Activated CD8-positive, alpha-beta memory T cell treated with anti-CD3 and anti-CD28 coated beads, Interleukin-2, amount 50 U/mL, for 1 hour (primary cell): ENCODE measurements around the gene GRK5.

ENCODE experiments used
- DNase-seq: peaks from one replicate; pipeline ENCODE4 v3.0.0-alpha.2; 2020; ENCODE audit errors: extremely low read depth

GRK5 gene

GRCh38 chr10:119360181-119360921, 153.0 kb downstream of the GRK5 start:
- no peak for DNase-seq

GRCh38 chr10:119361037-119361436, 153.7 kb downstream of the GRK5 start:
- no peak for DNase-seq

- no peak for DNase-seq
Observed at GRCh38 chr10:119362122-119362521, 154.8 kb downstream of the GRK5 start.

GRCh38 chr10:119364645-119365600, 157.6 kb downstream of the GRK5 start:
- no peak for DNase-seq

GRCh38 chr10:119365773-119366599, 158.6 kb downstream of the GRK5 start:
- no peak for DNase-seq

- DNase-seq, result no peak
Observed at GRCh38 chr10:119367841-119368549, 160.6 kb downstream of the GRK5 start.

- no peak for DNase-seq
Observed at GRCh38 chr10:119368581-119368980, 161.2 kb downstream of the GRK5 start.

- no peak for DNase-seq
Observed at GRCh38 chr10:119368991-119369869, 161.9 kb downstream of the GRK5 start.

GRCh38 chr10:119370111-119370741, 162.9 kb downstream of the GRK5 start:
- no peak for DNase-seq

GRCh38 chr10:119370972-119371703, 163.8 kb downstream of the GRK5 start:
- DNase-seq, result no peak

- no peak for DNase-seq
Observed at GRCh38 chr10:119371704-119372663, 164.6 kb downstream of the GRK5 start.

GRCh38 chr10:119373294-119374102, 166.1 kb downstream of the GRK5 start:
- DNase-seq, result no peak

- DNase-seq, result no peak
Observed at GRCh38 chr10:119374236-119374635, 166.9 kb downstream of the GRK5 start.

- no peak for DNase-seq
Observed at GRCh38 chr10:119375574-119376272, 168.4 kb downstream of the GRK5 start.

- DNase-seq, result no peak
Observed at GRCh38 chr10:119377451-119377957, 170.1 kb downstream of the GRK5 start.
